Liver (tissue), 3 donors: ENCODE data around the gene ZNF513.

Experiments used
- ATF3 ChIP-seq: IDR thresholded peaks from 2 replicates; pipeline ENCODE4 v1.6.1; 2016; ENCODE audit warnings: antibody characterized with exemption
- CTCF ChIP-seq: fragments of 150-350 bp; IDR thresholded peaks from 2 replicates; pipeline ENCODE4 v1.5.1; 2017; ENCODE audit warnings: improper control_type of control experiment, low read depth, low read length; ENCODE audit not compliant: missing input control
- EGR1 ChIP-seq, 2 donors: IDR thresholded peaks; 2 replicates each; pipeline ENCODE4 v1.6.1; 2016 to 2018; ENCODE audit warnings: antibody characterized with exemption in 2 of 2, low read depth in 2 of 2
- FOXA1 ChIP-seq: IDR thresholded peaks from 2 replicates; pipeline ENCODE4 v1.6.1; 2016; ENCODE audit warnings: antibody characterized with exemption
- GABPA ChIP-seq, 2 donors: IDR thresholded peaks in 1 of 2; conservative IDR thresholded peaks in 1 of 2; 2 replicates each; pipeline ENCODE4 v1.6.1; 2016; ENCODE audit warnings: antibody characterized with exemption in 2 of 2, mild to moderate bottlenecking in 1 of 2, moderate library complexity in 1 of 2
- HNF4A ChIP-seq, 2 donors: conservative IDR thresholded peaks; 2 replicates each; pipeline ENCODE4 v1.6.1; 2016; ENCODE audit warnings: antibody characterized with exemption in 2 of 2, mild to moderate bottlenecking in 2 of 2
- JUND ChIP-seq, 2 donors: IDR thresholded peaks; 2 replicates each; pipeline ENCODE4 v1.6.1; 2016; ENCODE audit warnings: antibody characterized with exemption in 2 of 2
- MAX ChIP-seq: IDR thresholded peaks from 2 replicates; pipeline ENCODE4 v1.6.1; 2016; ENCODE audit warnings: antibody characterized with exemption
- RAD21 ChIP-seq, 2 donors: IDR thresholded peaks; 2 replicates each; pipeline ENCODE4 v1.6.1; 2016; ENCODE audit warnings: antibody characterized with exemption in 2 of 2, mild to moderate bottlenecking in 2 of 2
- REST ChIP-seq: IDR thresholded peaks from 2 replicates; pipeline ENCODE4 v1.6.1; 2016; ENCODE audit warnings: antibody characterized with exemption, mild to moderate bottlenecking
- RXRA ChIP-seq, 2 donors: IDR thresholded peaks; 2 replicates each; pipeline ENCODE4 v1.6.1; 2017 to 2018; ENCODE audit warnings: antibody characterized with exemption in 2 of 2, mild to moderate bottlenecking in 1 of 2
- TAF1 ChIP-seq: conservative IDR thresholded peaks from 2 replicates; pipeline ENCODE4 v1.6.1; 2016; ENCODE audit warnings: antibody characterized with exemption, mild to moderate bottlenecking
- YY1 ChIP-seq: IDR thresholded peaks from 2 replicates; pipeline ENCODE4 v1.6.1; 2016; ENCODE audit warnings: antibody characterized with exemption, mild to moderate bottlenecking
- donor health status: healthy.
- donor health status: healthy.

GRCh38 chr2:27421660-27422250, 41.2 kb upstream of the ZNF513 start:
- TF ChIP-seq CTCF (no peak), MAX (no peak), FOXA1 (no peak), YY1 (no peak), TAF1 (no peak), GABPA (IDR thresholded peaks at IDR 0.05 in 1 of 2, conservative IDR thresholded peaks at IDR 0.05 in 1 of 2) (no peak), ATF3 (no peak), RAD21 (IDR thresholded peaks at IDR 0.05) (no peak), REST (no peak), EGR1 (IDR thresholded peaks at IDR 0.05; ENCODE audit: low read depth in 2 of 2) (no peak), HNF4A (conservative IDR thresholded peaks at IDR 0.05) (peak; percentile 30 to 34), RXRA (IDR thresholded peaks at IDR 0.05) (peak in 1 of 2 donors; percentile 35), JUND (IDR thresholded peaks at IDR 0.05) (no peak)
